ENCODE data around the gene HOXD3.

- TF ChIP-seq CTCF (IDR thresholded peaks at IDR 0.05) (no peak), POLR2A (IDR thresholded peaks at IDR 0.05) (no peak), EP300 (IDR thresholded peaks at IDR 0.05) (no peak)
Measured at GRCh38 chr2:176160251-176160985, 3.3 kb downstream of the HOXD3 start.
